ENCODE results near the gene TRPM3.

GRCh38 chr9:70600506-70600905 is 520.9 kb downstream of the TRPM3 start:
- TF ChIP-seq PATZ1 (CRISPR knock-in tag; IDR thresholded peaks at IDR 0.05; ENCODE audit: borderline replicate concordance): no peak
- TF ChIP-seq PPARA (CRISPR knock-in tag; IDR thresholded peaks at IDR 0.05; ENCODE audit: borderline replicate concordance): no peak
- TF ChIP-seq CREB5 (CRISPR knock-in tag; IDR thresholded peaks at IDR 0.05; ENCODE audit: low read depth): no peak
- no peak for TF ChIP-seq ZFP3 (CRISPR knock-in tag; IDR thresholded peaks at IDR 0.05)
- TF ChIP-seq ZFP30 (CRISPR knock-in tag; IDR thresholded peaks at IDR 0.05): no peak
- TF ChIP-seq ISL1 (CRISPR knock-in tag; IDR thresholded peaks at IDR 0.05): no peak
- no peak for TF ChIP-seq ZNF70 (CRISPR knock-in tag; IDR thresholded peaks at IDR 0.05)
- no peak for TF ChIP-seq ARNTL (CRISPR knock-in tag; IDR thresholded peaks at IDR 0.05; ENCODE audit: borderline replicate concordance, low read depth)

Measured in SK-N-SH treated with all-trans-retinoic acid at 6 μM for 48 hours (cell line).